Activated CD4-positive, alpha-beta memory T cell treated with anti-CD3 and anti-CD28 coated beads for 36 hours (primary cell): Measurements from ENCODE around the gene ABCA9. TPM values are rescaled to one million over a fixed set of nuclear protein-coding genes. Genes with fewer than 3 reads are reported as not detected.

Experiments used
- CTCF ChIA-PET: fragments of 350-600 bp; sonication (Branson Sonifier 250); formaldehyde crosslinking; loops from one replicate; lab custom pipeline; 2021; ENCODE audit warnings: antibody characterized with exemption, inconsistent platforms; lab: Charles Lee
- POLR2A ChIA-PET: fragments of 350-600 bp; sonication (Branson Sonifier 250); formaldehyde crosslinking; loops from one replicate; lab custom pipeline; 2021; ENCODE audit warnings: antibody characterized with exemption; lab: Charles Lee
- DNase-seq: peaks from one replicate; pipeline ENCODE4 v3.0.0-alpha.2; 2020
- H3K27ac Mint-ChIP-seq: one replicate; pipeline ENCODE4 v1.8.0; 2021; ENCODE audit warnings: mixed read lengths
- H3K27me3 Mint-ChIP-seq: one replicate; pipeline ENCODE4 v1.8.0; 2021; ENCODE audit warnings: mixed read lengths
- H3K36me3 Mint-ChIP-seq: one replicate; pipeline ENCODE4 v1.8.0; 2021; ENCODE audit warnings: mixed read lengths
- H3K4me1 Mint-ChIP-seq: one replicate; pipeline ENCODE4 v1.8.0; 2021; ENCODE audit warnings: low read depth, mixed read lengths
- H3K4me3 Mint-ChIP-seq: one replicate; pipeline ENCODE4 v1.8.0; 2021; ENCODE audit warnings: mild to moderate bottlenecking, mixed read lengths
- H3K9me3 Mint-ChIP-seq: one replicate; pipeline ENCODE4 v1.8.0; 2021; ENCODE audit warnings: mixed read lengths
- intact Hi-C: fragments of 100-400 bp; cut with micrococcal nuclease; formaldehyde crosslinking; loops from one replicate; pipeline ENCODE4 v1.15.1; 2023
- total RNA-seq, 2 experiments: library from RNA; stranded (reverse); gene quantifications; one replicate each; pipeline ENCODE4 v1.2.3, GENCODE V29; 2021

ABCA9 gene
- total RNA-seq, 2 experiments from 2014 or later = not detected

DNA sequence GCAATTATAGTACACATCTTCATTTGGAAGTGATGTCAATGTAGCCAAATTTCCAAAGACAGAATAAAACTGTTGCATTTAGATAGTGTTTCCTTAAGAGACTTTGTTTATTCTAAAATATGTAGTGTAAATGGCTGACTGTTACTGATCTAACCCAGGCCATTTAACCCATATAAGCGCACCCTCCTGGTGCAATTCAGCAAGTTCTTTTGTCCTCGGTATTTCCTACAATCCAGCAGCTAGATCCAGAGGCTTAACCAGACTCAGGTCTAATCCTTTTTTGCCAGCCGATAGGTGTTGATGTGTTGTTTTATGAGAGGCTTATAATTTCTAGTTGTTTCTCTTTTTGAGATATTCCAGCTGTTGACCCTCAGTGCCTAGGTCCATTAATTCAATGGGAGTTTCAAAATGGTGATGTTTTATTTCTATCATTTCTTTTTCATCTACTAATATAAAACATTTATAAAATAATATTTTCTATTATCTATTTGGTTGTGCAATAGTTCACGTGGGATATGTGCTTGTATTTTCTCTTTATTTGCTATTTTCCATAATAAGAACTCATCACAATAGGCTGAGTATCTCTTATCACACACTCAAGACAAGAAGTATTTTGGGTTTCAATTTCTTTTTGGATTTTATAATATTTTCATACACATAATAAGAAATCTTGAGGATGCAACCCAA is 14.5 kb downstream of the ABCA9 start:
- no peaks in the 10 kb centered on the region for H3K36me3 Mint-ChIP-seq
- no peak overlapping the region for H3K4me3 Mint-ChIP-seq
- POLR2A ChIA-PET = no interaction called here
- intact Hi-C loops = no loop called here
- CTCF ChIA-PET = no interaction called here
- H3K9me3 Mint-ChIP-seq = no peaks in the 10 kb centered on the region
- peaks cover 3% of the 10 kb centered on the region for H3K4me1 Mint-ChIP-seq
- peaks cover 3% of the 10 kb centered on the region for H3K27me3 Mint-ChIP-seq
- H3K27ac Mint-ChIP-seq = no peak overlapping the region
- DNase-seq = no peak

DNA sequence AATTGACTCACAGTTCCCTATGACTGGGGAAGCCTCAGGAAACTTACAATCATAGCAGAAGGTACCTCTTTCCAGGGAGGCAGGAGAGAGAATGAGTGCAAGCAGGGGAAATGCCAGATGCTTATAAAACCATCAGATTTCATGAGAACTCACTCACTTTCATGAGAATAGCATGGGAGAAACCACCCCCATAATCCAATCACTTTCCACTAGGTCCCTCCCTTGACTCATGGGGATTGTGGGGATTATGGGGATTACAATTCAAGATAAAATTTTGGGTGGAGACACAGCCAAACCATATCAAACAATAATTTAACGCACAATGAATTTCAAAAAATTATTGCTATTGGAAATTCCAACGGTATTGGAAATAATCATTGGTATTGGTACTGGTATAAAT is 15.1 kb downstream of the ABCA9 start:
- Mint-ChIP-seq H3K9me3 (no peaks in the 10 kb centered on the region), H3K4me3 (no peak overlapping the region), H3K36me3 (no peaks in the 10 kb centered on the region), H3K4me1 (peaks cover 3% of the 10 kb centered on the region), H3K27ac (no peak overlapping the region), H3K27me3 (no peaks in the 10 kb centered on the region)
- no peak for DNase-seq
- CTCF ChIA-PET = no interaction called here
- POLR2A ChIA-PET = no interaction called here
- intact Hi-C loops = no loop called here

DNA sequence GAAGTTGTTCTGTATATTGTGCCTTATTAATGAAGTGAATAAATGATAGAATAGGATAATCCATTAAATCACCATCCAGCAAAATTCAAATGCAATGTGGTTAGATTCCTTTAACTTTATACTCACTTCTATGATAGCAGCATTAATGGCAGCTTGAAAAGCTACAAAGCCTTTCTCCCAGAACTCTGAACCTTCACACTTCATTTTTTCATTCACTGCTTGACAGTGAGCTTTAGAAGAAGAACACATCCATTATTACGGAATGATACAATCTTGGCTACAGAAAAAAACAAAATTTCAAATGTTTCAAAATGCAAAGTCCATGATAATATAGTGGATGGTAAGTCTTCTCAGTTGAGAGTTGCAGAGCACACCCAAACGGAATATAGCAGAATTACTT is 16.4 kb downstream of the ABCA9 start:
- Mint-ChIP-seq H3K4me3 (no peak overlapping the region), H3K27ac (no peak overlapping the region), H3K27me3 (no peaks in the 10 kb centered on the region), H3K36me3 (no peaks in the 10 kb centered on the region), H3K4me1 (peaks cover 3% of the 10 kb centered on the region), H3K9me3 (no peaks in the 10 kb centered on the region)
- ChIA-PET POLR2A (no interaction called here), CTCF (no interaction called here)
- DNase-seq = no peak
- intact Hi-C loops = no loop called here

DNA sequence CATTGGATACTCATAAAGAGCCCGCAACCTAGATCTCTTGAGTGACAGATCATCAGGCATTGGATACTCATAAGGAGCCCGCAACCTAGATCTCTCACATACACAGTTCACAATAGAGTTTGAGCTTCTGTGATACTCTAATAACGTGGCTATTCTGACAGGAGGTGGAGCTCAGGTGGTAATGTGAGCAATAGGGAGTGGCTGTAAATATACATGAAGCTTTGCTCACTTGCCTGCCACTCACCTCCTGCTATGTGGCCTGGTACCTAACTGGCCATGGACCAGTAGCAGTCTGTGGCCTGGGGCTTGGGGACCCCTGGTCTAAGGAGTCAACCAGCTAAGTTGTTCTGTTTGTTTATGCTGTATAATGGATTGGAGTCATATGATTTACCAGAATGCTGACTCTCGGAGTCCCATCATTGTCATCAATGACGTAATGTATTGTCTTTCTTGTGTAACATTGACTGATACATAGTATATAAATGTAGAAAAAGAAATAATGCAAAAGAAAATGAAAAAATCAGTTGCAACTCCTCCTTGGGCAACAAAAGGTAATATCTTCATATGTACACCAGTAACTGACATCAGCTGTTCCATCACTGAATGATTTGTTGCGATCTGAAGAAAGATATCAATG is 17.5 kb downstream of the ABCA9 start:
- Mint-ChIP-seq H3K9me3 (no peaks in the 10 kb centered on the region), H3K27me3 (no peaks in the 10 kb centered on the region), H3K27ac (no peak overlapping the region), H3K4me1 (peaks cover 3% of the 10 kb centered on the region), H3K36me3 (no peaks in the 10 kb centered on the region), H3K4me3 (no peak overlapping the region)
- CTCF ChIA-PET = no interaction called here
- POLR2A ChIA-PET = no interaction called here
- DNase-seq = no peak
- intact Hi-C loops = no loop called here

DNA sequence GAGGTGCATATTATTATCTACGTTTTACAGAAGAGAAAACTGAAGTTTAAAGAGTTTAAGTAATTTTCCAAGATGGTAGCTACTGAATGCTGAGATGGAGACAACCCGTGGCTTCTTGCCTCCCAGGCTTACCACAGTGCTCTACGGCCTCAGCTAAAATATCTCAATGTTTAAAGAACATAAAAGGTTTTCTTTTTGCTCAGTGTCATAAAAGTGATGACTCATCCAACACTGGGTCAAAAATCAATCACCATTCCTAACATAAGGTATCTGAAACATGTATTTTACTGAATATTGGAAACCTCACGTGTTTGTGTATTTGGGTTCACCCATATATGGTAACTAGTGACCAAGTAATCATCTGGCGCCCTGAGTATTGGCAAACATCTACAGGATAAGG is 18.4 kb downstream of the ABCA9 start:
- intact Hi-C loops = no loop called here
- POLR2A ChIA-PET = no interaction called here

DNA sequence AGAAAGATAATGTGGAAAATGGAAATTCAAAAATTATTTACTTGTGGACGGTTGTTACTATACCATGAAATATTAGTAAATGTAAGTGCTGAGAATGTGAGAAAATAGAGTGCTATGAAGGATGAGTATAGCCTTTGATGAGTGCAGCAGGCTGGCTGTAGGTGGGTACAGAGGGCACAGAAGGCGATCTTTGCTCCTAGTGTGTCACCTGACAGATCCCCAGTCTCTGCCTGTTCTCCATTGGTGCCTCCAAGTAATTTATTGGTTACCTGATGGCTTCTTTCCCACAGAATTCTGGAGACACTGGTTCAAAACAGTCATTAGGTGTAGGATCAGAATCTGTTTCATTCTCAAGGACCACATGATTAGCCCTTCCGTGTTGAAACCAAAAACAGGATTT is 28.9 kb downstream of the ABCA9 start:
- no peak overlapping the region for H3K27ac Mint-ChIP-seq
- CTCF ChIA-PET = no interaction called here

More for the DNA sequence above, 18.4 kb downstream of the ABCA9 start:
- CTCF ChIA-PET = no interaction called here
- Mint-ChIP-seq H3K36me3 (no peaks in the 10 kb centered on the region), H3K27ac (no peak overlapping the region), H3K9me3 (peaks cover 2% of the 10 kb centered on the region), H3K27me3 (no peaks in the 10 kb centered on the region), H3K4me1 (no peaks in the 10 kb centered on the region), H3K4me3 (no peak overlapping the region)
- DNase-seq = no peak

DNA sequence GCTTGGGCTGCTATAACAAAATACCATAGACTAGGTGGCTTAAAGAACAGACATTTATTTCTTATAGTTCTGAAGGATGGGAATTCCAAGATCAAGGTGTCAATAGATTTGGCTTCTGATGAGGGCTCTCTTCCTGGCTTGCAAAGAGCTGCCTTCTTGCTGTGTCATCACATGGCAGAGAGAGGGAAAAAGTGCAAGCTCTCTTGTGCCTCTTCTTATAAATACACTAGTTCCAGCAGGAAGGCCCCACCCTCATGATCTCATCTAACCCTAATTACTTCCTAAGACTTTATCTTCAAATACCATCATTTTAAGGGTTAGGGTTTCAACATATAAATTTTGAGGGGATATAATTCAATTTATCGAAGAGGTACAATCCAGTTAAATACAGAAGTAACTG is 30.6 kb downstream of the ABCA9 start:
- Mint-ChIP-seq H3K9me3 (no peaks in the 10 kb centered on the region), H3K27ac (no peak overlapping the region), H3K4me1 (no peaks in the 10 kb centered on the region), H3K4me3 (no peak overlapping the region), H3K27me3 (no peaks in the 10 kb centered on the region), H3K36me3 (no peaks in the 10 kb centered on the region)
- DNase-seq = no peak
- POLR2A ChIA-PET = no interaction called here
- intact Hi-C loops = loop anchor here (10.0 kb wide), 1 partner anchor 115 kb away; the partner anchor contains the start of gene ABCA6
- CTCF ChIA-PET = no interaction called here

More for the DNA sequence above, 28.9 kb downstream of the ABCA9 start:
- POLR2A ChIA-PET = no interaction called here
- H3K36me3 Mint-ChIP-seq = no peaks in the 10 kb centered on the region
- no peaks in the 10 kb centered on the region for H3K4me1 Mint-ChIP-seq
- no peak overlapping the region for H3K4me3 Mint-ChIP-seq
- H3K9me3 Mint-ChIP-seq = peaks cover 4% of the 10 kb centered on the region
- intact Hi-C loops = loop anchor here (10.0 kb wide), 1 partner anchor 113 kb away; the partner anchor contains the start of gene ABCA6
- DNase-seq = no peak
- H3K27me3 Mint-ChIP-seq = no peaks in the 10 kb centered on the region

DNA sequence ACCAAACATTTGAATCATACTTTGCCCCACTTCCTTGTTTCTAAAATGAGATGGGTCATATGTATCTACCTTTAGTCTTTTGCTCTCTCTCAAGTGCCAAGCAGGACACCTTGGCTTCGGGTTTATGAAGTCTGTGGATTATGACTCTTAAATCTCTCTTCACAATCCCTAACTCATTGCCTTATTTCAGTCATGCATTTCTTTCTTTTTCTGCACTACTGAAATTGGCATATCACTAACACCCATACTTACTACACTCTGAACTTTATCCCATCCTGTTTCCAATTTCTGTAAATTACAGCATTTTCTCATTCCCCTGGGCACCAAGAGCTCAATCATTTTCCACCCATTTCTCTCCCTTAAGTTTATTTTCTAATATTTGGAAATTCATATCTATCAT is 42.0 kb downstream of the ABCA9 start:
- Mint-ChIP-seq H3K27ac (no peak overlapping the region), H3K9me3 (no peaks in the 10 kb centered on the region), H3K4me3 (no peak overlapping the region), H3K27me3 (no peaks in the 10 kb centered on the region), H3K4me1 (no peaks in the 10 kb centered on the region), H3K36me3 (no peaks in the 10 kb centered on the region)
- POLR2A ChIA-PET = no interaction called here
- intact Hi-C loops = no loop called here
- no peak for DNase-seq
- CTCF ChIA-PET = no interaction called here

DNA sequence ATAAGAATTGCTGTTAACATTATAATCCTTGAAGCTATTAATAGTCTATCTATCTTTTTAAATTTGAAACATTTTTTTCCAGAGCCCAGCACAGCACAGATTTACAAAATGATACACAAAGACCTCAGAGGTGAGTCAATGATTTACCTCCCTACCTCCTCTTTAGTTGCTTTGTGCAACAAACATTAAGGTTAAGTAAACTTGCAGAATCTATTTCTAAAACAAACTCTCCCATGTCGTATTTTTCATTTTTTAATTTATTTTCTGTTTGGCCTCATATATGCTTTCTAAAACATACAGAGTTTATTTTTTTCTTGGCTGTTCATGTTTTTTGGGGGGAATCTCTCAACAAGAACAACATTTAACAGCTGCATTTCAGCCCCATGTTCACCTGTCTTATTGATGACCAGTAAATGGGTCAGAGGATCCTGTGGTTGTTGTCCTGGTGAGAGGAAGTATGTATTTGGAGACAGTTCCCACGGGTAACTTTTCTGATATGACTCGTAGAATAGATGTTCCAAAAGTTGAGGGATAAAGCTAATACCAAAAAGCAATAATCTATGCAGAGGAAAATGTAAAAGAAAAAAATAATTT is 42.6 kb downstream of the ABCA9 start:
- no peak for DNase-seq
- Mint-ChIP-seq H3K9me3 (no peaks in the 10 kb centered on the region), H3K4me3 (no peak overlapping the region), H3K27me3 (no peaks in the 10 kb centered on the region), H3K36me3 (no peaks in the 10 kb centered on the region), H3K4me1 (no peaks in the 10 kb centered on the region), H3K27ac (no peak overlapping the region)
- intact Hi-C loops = no loop called here
- CTCF ChIA-PET = no interaction called here
- POLR2A ChIA-PET = no interaction called here

DNA sequence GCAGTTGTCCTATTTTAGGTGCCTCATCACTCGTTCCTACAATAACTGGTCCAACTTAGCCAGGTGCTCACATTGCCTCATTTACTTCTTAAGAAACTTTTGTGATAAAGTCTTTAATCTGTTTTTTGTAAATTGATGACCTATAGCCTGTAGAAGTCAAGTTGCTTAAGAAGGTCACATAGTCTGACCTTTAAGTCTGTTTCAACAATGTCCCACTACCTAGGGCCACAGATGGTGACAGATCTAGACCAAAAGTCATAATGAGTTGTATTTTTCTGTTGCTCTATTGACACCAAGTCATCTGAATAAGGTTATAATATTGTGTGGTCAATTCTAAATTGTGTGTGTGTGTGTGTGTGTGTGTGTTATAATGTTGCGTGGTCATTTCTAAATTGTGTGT is 45.1 kb downstream of the ABCA9 start:
- intact Hi-C loops = no loop called here
- Mint-ChIP-seq H3K4me3 (no peak overlapping the region), H3K9me3 (no peaks in the 10 kb centered on the region), H3K27ac (no peak overlapping the region), H3K4me1 (no peaks in the 10 kb centered on the region), H3K27me3 (no peaks in the 10 kb centered on the region), H3K36me3 (no peaks in the 10 kb centered on the region)
- ChIA-PET POLR2A (no interaction called here), CTCF (no interaction called here)
- no peak for DNase-seq

DNA sequence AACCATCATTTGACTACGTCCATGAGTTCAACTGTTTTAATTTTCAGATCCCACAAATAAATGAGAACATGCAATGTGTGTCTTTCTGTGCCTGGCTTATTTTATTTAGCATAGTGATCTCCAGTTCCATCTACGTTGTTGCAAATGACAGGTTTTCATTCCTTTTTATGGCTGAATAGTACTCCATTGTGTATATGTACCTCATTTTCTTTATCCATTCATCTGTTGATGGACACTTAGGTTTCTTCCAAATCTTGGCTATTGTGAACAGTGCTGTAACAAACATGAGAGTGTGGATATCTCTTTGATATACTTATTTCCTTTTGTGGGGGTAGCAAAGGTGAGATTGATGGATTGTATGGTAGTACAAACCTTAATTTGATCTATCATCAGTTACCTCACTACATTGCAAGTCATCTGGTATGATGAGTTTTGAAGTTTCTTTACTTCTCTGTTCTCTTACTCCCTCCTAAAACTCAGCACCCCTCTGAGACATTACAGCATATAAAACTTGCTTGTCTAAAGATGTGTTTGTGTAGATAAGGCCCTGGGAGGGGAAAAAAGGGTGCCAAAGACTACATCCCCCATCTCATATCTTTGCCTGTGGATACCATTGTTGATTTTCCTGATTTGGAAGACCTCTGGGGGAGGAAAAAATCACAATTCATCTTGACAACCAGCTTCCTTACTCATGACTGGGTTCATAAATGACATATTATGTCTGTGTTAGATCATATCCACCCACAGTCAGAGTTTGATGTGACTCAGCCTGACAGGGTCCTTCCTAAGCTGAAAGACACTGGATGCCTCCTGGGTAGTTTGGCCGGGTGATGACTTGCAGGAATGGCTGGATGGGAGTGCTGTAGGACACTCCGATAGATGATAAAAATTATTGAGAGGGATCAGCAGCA is 47.6 kb downstream of the ABCA9 start:
- no peak overlapping the region for H3K4me3 Mint-ChIP-seq
- DNase-seq = no peak
- H3K27ac Mint-ChIP-seq = no peak overlapping the region
- no peaks in the 10 kb centered on the region for H3K4me1 Mint-ChIP-seq
- no peaks in the 10 kb centered on the region for H3K9me3 Mint-ChIP-seq
- intact Hi-C loops = no loop called here
- CTCF ChIA-PET = no interaction called here
- POLR2A ChIA-PET = no interaction called here
- no peaks in the 10 kb centered on the region for H3K27me3 Mint-ChIP-seq
- no peaks in the 10 kb centered on the region for H3K36me3 Mint-ChIP-seq

DNA sequence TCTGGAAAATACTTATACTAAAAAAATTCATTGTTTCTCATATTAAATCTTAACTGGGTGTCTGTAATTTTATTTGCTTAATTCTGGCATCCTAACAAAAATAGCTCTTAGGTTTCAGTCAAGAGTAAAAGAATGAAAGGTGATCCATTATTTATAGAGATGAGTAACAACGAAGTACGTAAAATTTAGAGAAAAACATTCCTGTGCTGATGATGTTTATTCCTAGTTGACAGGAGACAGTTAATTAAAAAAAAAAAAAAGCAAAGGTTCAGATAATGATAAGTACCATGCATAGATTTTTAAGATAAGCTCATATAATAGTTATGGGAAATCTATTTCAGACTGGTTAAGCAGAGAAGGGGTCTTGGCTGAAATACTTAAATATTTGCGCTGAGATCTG is 50.8 kb downstream of the ABCA9 start:
- intact Hi-C loops = no loop called here
- no peaks in the 10 kb centered on the region for H3K9me3 Mint-ChIP-seq
- no peak overlapping the region for H3K27ac Mint-ChIP-seq
- CTCF ChIA-PET = no interaction called here
- no peak overlapping the region for H3K4me3 Mint-ChIP-seq
- H3K27me3 Mint-ChIP-seq = peaks cover 4% of the 10 kb centered on the region
- no peaks in the 10 kb centered on the region for H3K4me1 Mint-ChIP-seq
- DNase-seq = no peak
- no peaks in the 10 kb centered on the region for H3K36me3 Mint-ChIP-seq
- POLR2A ChIA-PET = no interaction called here
